Midbrain (tissue), 1 donor: ENCODE data around the gene ZNF609.
A peak's percentile ranks its signal among the peaks of the same experiment; 100 is the strongest.

Experiments
- DNase-seq: peaks from one replicate; lab custom pipeline; 2025; lab: John Stamatoyannopoulos, UW

ZNF609 gene

DNA sequence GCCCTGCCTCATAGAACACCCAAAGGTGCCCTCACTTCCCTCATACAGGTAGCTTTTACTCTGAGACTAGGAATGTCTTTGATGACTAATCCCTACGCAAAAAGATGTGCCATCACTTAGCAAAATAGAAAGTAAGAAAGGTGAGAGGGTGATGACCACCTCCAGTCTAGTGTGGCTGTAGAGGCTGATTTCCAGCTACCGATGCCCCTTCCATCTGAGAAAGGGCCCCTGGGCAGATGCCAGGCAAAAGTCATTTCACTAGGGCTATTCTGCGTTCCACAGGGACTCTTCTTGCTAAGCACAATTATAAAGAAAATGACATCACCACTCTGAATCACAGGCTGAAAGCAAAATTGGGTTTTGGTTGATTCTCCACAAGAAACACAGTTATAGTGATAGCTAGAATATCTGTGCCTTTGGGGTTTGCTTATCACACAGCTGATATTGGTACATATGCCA, 237.6 kb downstream of the ZNF609 start:
- DNase-seq = no peak

DNA sequence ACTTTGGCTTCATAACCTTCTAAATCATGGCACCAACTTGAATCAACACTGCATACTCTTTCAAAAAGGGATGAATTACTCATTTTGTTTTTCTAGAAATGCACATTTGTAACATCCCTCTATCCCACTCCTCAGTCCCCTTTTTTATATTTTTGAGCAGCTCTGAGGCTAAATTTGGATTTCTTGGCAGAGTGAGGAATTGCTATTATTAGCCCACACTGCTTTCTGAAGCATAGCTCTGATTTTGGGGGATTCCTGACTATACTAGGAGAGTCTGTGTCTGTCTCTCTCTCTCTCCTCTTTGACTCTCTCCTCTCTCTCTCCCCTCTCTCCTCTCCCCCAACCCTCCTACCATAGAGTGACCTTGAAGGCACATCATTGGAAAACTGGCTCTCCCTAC, 238.4 kb downstream of the ZNF609 start:
- DNase-seq = no peak

DNA sequence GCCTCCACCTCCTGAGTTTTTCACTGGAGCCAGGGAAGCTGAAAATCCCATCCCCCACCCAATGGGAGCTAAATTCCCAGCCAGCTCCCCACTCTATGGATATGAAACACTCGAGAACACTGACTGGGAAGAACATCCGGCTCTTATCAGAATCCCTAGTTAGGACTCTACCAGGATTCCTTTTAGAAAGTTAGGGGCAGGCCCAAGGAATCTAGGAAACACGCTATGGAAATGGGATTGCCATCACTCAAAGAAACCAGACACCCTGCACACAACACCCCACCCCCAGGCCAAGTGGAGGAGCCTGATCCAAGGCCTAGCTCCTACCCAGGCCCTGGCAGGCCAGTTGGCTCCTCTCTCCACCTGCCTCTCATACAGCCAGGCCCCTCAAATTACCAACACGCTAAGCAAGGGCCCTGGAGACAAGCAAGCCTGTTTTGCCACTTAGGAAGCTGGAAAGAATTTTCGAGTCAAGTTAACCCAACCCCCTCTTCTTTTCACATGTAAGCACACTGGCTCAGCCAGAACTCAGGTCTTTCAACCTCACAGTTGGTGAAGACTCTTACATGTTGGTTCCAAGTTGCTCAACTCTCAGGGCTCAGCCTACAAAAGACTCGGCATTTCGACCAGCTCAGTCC, 239.5 kb downstream of the ZNF609 start:
- DNase-seq = peak; percentile 61

DNA sequence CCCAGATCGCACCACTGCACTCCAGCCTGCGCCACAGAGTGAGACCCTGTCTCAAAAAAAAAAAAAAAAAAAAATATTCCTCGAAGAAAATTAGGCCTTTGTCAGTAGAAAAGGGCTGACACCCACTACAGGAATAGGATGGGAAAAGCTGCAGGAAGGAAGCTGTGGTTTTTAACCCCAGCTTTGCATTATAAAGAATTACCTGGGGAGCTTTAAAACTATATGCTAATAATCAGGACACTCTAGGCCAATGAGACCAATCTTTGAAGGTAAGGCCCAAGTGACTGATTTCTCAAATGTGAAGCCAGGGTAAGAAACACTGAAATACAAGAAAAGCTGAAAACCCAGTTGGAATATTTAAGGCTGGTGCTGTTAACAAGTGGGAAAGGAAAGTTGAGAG, 240.7 kb downstream of the ZNF609 start:
- no peak for DNase-seq

DNA sequence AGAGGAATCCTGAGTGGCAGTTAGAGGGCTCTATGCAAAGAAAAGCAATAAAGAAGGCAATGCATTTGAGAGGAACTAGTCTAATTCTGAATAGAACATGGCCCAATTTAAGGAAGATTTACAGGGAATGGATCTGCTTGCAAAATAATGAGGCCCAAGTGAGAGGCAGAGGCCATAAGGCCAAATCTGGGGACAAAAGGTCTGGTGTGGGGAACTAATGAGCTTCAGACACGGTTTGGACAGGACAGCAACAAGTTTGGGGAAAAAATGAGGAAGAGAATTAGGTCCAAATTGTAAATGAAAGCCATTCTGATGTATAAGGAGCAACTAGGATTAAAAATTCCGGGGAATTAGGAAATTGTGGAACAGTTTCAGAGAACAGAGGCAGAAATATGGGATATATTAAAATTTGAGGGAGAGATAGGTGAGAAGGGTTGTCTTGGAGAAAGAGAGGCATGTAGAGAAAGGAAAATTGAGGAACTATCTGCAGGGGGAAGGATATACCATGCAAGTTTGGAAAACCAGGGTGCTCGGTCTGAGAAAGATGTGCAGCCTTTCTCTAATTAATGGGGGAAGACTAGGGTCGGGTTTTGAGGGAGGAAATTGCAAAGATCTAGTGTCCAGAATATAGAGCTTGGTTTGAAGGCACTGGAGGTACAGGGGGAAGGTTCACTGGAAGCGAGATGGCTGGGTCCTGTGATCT, 241.3 kb downstream of the ZNF609 start:
- no peak for DNase-seq

DNA sequence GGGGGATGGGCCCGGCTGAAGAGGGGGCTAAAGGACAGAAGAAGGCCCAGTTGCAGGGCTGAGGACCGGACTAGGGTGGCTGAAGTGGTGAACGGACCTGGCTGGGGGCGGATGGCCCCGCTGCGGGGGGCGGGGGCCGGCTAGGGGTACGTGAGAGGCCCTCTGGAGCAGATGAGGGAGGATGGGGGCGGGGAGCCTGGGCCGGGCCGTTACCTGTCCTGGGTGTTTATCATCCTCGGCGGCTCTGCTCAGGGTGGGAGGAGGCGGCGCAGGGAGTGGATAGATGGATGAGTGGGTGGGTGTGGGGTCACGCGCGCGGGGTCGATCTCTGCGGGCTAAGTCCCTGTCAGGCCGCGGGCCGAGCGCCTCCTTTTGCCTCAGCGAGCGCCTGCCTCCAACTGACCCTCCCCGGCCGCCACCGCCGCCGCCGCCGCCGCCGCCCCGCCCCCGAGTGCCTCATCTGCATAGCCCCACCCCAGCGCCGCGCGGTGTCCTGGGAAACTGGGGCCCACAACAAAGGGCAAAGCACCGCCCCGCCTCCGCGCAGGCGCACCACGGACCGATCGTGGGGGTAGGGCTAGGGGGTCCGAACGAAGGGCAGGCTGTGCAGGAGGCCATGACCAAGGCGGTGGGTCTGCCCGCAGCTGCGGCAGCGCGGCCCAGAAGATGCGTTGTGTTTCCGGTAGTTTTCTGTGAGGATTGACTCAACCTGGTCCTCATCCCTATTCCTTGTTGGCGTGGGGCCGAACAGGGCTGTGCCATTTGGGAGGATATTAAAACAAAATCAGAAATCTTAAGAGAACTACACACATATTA, 242.6 kb downstream of the ZNF609 start:
- DNase-seq = peak; percentile 96

DNA sequence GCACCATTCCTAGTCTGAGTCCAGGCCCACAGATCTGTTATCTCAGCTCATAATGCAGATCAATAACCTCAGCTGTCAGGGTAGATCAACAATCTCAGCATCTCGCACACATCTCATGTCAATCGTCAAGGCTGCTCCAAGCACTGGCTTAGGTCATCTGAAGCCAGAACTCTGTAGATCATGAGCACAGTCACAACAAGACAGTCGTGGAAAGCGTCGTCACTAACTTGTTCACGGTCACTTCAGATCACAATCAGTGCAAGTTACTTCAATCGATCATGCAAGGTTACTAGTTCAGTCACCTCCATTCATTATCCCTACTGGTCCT, 243.2 kb downstream of the ZNF609 start:
- DNase-seq = no peak

DNA sequence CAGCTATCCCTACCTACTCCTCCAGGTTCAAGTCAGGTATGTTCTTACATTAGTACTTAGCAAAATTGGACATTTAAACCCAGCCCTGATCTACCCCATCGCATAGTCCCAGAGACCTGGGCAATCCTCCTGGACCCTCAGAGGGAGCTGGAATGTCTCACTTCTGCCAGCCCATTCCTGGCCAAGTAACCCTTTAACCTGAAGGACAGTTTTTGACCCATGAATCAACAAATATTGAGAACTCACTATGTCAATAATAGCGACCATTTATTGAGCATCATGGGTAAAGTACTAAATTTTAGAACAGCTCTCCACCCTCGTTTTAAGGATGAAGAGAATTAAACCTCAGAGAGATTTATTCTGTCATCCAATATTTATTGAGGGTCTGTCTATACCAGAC, 244.6 kb downstream of the ZNF609 start:
- no peak for DNase-seq

DNA sequence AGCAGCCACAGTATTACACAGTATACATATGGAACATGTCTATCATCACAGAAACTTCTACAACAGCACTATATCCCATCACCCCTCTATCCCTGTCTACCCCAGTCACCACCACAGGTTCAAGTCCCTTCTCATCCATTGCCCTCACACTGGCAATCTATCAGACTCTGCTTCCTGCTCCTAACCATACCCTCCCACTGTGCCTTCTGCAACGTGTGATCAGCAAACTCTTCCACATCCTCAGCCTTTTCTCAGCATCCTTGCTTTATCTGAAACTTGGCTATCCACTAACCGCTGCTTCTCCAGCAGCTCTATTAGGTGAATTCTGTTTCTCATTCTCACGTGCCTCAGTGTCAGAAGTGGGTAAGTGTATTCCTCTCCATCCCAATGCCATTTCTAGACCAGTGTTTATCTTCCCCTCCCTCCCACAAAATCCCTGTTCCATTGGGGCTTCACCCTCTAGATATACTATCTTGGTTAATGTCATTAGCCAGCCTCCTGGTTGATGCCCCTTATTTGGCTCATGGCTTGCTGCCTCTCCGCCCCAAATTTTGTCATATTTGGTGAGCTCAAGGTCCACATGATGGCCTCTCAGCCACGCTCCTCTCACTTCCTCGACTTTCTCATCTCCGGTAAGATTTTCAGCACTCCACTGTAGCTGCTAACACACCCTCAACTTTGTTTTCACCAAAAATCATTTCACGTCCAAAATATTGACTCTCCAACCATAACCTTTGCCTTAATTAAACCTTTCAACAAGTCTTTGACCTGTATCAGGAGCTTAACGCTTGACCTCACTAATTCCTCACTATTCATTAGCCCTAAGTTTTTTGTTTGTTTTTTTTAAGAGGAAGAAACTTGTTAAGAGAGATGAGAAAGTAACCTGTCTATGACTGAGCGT, 245.9 kb downstream of the ZNF609 start:
- DNase-seq = no peak

DNA sequence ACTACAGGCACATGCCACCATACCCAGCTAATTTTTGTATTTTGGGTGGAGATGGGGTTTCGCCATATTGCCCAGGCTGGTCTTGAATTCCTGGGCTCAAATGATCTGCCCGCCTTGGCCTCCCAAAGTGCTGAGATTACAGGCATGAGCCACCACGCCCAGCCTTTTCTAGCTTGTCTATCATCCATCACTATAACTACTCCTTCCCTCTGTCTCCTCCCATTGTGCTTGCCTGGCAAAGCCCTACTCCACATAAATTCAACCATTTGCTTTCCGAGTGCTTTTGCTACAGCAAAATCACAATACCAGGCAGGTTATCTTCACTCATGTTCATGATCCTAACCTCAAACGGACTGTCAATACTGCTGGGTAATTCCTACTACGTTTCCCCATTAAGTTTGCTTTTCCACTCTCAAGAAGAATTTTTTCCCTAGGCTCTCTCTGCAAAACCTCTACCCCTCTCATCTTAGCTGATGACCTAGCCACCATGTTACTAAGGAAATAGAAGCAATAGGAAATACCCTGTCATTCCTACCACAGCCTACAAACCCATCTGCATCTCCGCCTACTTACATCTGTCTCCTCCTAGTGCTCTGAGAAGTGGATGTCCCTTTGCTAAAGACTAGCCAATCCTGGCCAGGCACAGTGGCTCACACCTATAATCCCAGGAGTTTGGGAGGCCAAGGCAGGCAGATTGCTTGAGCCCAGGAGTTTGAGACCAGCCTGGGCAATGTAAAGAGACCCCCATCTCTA, 250.5 kb downstream of the ZNF609 start:
- no peak for DNase-seq

DNA sequence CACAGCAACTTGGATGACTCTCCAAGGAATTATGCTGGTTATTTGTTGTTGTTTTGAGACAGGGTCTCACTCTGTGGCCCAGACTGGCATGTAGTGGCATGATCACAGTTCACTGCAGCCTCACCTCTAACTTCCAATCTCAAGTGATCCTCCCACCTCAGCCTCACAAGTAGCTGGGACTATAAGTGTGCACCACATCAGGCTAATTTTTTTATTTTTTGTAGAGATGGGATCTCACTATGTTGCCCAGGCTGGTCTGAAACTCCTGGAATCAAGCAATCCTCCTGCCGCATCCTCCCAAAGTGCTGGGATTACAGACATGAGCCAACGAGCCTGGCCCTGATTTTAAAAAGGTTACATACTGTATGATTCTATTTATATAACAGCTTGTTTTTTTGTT, 252.0 kb downstream of the ZNF609 start:
- DNase-seq = no peak

DNA sequence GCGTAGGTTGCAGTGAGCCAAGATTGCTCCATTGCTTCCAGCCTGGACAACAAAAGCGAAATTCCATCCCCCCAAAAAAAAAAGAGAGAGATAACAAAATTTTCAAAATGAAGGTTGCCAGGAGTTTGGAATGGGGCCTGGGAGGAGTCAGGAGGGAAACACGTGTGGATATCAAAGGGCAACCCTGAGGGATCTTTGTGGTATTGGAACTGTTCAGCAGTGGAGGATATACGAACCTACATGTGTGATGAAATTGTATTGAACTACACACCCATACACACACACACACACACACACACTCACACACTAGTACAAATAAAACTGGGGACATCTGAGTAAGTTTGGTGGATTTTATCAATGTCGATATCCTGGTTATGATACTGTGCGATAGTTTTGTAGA, 253.2 kb downstream of the ZNF609 start:
- DNase-seq = no peak

DNA sequence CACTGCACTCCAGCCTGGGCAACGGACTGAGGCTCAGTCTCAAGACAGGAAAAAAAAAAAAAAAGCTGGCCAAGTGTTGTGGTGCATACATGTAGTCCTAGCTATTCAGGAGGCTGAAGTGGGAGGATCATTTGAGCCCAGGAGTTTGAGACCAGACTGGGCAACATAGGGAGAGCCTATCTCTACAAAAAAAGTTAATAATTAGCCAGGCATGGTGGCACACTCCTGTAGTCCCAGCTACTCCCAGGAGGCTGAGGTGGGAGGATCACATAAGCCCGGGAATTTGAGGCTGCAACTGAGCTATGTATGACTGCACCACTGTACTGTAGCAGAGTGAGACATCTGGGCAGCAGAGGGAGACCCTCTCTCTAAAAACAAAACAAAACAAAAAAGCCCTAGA, 256.1 kb downstream of the ZNF609 start:
- no peak for DNase-seq

DNA sequence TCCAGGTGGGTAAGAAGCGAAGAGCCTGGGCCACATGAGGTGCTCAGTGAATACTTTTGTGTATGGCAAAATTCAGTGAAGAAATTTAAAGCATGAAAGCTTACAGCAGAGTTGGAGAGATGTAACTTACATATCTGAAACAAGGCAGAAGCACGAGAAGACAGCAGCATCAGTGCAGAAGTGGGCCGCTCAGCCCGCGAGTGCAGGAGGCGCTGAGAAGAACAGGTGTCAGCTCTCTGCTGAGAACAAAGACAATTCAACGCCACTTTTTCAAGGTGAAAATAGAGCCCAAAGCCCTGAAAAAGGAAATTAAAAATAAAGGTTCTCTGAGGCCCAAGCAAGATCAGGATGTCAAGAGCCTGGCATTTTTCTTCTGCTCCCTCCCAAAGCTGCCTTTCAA, 256.8 kb downstream of the ZNF609 start:
- DNase-seq = no peak

DNA sequence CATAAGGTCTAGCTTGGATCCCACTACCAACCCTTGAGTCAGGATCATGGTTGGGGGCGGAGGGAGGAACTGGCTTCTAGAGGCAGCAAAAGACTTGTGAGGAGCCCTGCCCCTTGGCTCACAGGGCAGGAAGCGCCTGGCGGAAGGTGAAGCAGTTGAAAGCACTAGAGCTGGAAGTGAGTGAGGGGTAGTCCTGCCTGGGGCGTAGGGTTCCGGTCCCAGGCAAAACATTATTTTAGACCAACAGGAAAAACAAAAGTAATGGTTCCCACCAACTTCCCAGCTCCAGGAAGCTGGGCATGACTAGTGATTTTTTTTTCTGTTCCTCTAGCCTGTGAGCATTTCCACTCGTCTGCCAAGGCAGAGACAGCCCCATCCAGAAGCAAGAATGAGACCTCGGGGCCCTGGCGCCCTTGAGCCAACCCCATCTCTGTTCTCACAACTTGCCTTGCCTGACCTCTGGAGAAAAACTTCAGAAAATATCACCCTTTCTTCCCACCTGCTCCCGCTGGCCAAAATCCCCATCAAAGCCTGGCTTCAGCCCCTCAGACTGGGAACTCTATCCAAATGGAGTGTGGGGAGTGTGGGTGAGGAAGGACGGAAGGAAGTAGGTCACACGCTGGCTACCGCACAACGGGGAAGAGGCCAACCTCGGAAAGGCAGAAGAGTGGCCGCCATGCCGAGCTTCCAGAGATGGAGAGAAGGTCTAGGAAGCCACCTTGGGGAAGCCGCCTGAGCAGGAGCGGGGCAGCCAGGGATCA, 257.5 kb downstream of the ZNF609 start:
- no peak for DNase-seq

DNA sequence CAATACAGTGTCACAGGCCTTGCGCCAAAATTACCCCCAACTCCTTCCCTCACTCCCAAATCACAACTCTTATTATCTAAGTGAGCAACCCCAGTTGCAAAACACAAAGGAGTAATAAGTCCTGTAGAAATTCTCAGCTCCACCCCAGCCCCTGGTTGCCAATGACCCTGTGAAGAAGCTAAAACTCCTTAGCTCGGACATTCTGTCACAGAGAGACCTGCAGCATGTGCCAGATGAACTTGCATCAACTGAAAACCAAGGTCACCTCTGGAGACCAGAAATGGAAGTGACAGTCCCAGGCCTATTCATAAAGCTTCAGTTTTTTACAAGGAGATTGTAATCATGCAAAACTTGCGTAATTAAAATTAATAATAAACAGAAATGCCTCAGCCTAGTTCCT, 259.8 kb downstream of the ZNF609 start:
- no peak for DNase-seq

DNA sequence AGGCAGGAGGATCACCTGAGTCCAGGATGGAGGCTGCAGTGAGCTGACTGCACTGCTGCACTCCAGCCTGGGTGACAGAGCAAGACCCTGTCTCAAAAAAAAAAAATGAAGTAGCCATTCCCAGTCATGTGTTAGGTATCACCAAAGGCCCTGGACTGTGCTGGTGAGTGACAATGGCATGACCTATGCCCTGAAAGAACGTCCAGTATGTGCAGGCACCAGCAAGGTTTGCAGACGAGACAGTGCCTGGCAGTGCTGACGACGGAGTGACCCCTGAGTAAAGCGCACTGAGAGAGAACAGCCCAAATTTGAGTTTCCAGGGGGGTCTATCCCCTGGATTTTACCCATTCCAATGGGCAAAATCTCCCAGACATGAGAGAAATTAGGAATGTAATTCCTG, 269.8 kb downstream of the ZNF609 start:
- no peak for DNase-seq

DNA sequence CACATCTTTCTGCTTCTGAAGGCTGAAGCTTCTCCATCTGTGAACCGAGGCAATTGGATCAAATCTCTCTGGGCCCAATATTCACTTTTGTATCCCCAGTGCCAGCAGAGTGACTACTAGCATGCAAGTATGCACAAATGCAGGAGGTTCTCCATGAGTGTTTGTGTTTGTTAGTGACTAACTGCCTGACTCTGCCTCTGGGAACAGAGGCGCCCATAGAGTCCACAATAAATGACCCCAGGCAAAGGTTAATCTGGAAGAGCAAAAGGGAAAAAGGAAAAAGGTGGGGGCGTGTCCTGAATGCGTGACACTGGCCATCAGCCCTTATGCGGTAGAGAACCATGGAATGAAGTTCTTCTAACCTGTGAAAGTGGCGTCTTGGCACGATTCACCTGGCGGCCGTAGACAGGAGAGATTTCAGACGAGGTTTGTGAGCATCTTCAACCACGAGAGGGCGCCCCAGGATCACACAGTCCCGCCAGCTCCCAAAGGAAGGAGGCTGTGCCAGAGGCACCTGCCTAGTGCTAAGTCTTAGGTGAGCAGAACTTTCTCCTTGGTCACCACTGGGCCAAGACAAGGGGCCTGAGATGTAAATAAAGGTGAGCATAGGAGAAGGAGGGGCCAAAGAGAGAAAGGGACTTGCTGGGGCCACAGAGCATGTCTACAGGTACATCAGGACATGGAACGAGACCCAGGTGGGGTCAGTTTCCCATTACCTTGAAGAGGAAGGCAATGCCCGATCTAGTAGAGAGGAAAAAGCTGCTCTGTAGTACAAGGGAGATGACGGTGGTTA, 270.8 kb downstream of the ZNF609 start:
- DNase-seq = peak; percentile 83

DNA sequence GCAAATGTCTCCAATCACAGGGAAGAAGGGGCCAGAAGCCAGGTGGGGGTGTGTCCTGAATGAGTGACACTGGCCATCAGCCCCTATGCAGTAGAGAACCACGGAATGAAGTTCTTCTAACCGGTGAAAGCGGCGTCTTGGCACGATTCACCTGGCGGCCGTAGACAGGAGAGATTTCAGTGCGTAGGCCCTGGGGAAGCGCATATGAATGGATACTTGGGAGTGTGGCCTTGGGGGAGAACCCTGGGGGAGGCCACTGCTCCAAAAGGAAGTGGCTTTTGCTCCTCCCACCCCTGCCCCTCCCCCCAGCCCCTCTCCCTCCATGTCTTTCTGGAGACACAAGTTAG, 271.4 kb downstream of the ZNF609 start:
- DNase-seq = no peak
